K562 (cell line): ENCODE measurements around the gene P2RX2. TPM values are rescaled to one million over a fixed set of nuclear protein-coding genes. Genes with fewer than 3 reads are reported as not detected.

Experiments used
- ATAC-seq: fragments of 200-7000 bp; cut with Tn5 transposase; 3 replicates; pipeline ENCODE4 v1.9.1; 2020; ENCODE audit warnings: moderate library complexity
- BruUV-seq: library from RNA; stranded (reverse); fragments of 400-500 nt; replicated peaks from 2 replicates; lab custom pipeline; 2021; lab: Mats Ljungman, UMichigan
- CTCF ChIA-PET: fragments of 300-600 bp; formaldehyde crosslinking; extraction: SDS; loops from one replicate; lab custom pipeline; 2021; ENCODE audit warnings: low intra/inter-chr PET ratio; lab: Yijun Ruan, JAX
- POLR2A ChIA-PET: fragments of 300-600, 350-650 bp; sonication (Branson Sonifier 250); formaldehyde crosslinking; extraction: SDS; loops from one replicate; lab custom pipeline; 2021; ENCODE audit warnings: antibody characterized with exemption, inconsistent platforms; lab: Yijun Ruan, JAX
- DNase-seq, 4 experiments: peaks; one replicate each; pipeline versions ENCODE4 v3.0.0 to v3.0.0-alpha.2; 2011 to 2018; ENCODE audit warnings: low spot score in 3 of 4, mixed read lengths in 3 of 4; ENCODE audit errors: extremely low read depth in 1 of 4
- FAIRE-seq: peaks from 2 replicates; lab custom pipeline; 2011; peaks lifted over from hg19 to GRCh38; lab: Jason Lieb, UNC
- H2AFZ ChIP-seq: 2 replicates; pipeline ENCODE4 v1.6.0; 2011; ENCODE audit warnings: low read depth, low read length, control low read depth, inconsistent platforms
- H3K27ac ChIP-seq: fragments of 200-600 bp; 3 replicates; pipeline ENCODE4 v1.8.0; 2011; ENCODE audit warnings: low read depth, mild to moderate bottlenecking, control low read depth, inconsistent platforms, low read length, moderate library complexity, mixed read lengths; ENCODE audit errors: extremely low read depth
- H3K27me3 ChIP-seq, 2 experiments: fragments of 300-600 bp in 1 of 2; 2 replicates in 1 of 2; 3 replicates in 1 of 2; pipeline versions ENCODE4 v1.6.0 to v1.8.0; 2011; ENCODE audit warnings: inconsistent platforms in 2 of 2, low read length in 2 of 2, mild to moderate bottlenecking in 1 of 2, mixed read lengths in 1 of 2, moderate library complexity in 1 of 2; ENCODE audit not compliant: control insufficient read depth in 2 of 2, insufficient read depth in 2 of 2
- H3K36me3 ChIP-seq: fragments of 300-600 bp; 3 replicates; pipeline ENCODE4 v1.8.0; 2011; ENCODE audit warnings: mild to moderate bottlenecking, low read length, inconsistent platforms; ENCODE audit not compliant: control insufficient read depth, insufficient read depth
- H3K4me1 ChIP-seq, 2 experiments: fragments of 200-600 bp in 1 of 2; replicated peaks in 1 of 2; 2 replicates in 1 of 2; 3 replicates in 1 of 2; pipeline versions ENCODE4 v1.5.1 to v1.8.0; 2011; ENCODE audit warnings: inconsistent platforms in 2 of 2, low read length in 2 of 2, mild to moderate bottlenecking in 1 of 2, mixed read lengths in 1 of 2, moderate library complexity in 1 of 2; ENCODE audit not compliant: control insufficient read depth in 2 of 2, insufficient read depth in 2 of 2
- H3K4me2 ChIP-seq: 2 replicates; pipeline ENCODE4 v1.6.1; 2011; ENCODE audit warnings: low read length, control low read depth, inconsistent platforms, mixed read lengths; ENCODE audit not compliant: insufficient read depth
- H3K4me3 ChIP-seq: fragments of 200-600 bp; sonication (generic), shearing (Covaris generic); 2 replicates; pipeline ENCODE4 v1.5.1; 2016; ENCODE audit warnings: control low read depth, inconsistent platforms
- H3K79me2 ChIP-seq: fragments of 200-600 bp; 3 replicates; pipeline ENCODE4 v1.8.0; 2011; ENCODE audit warnings: low read length, inconsistent platforms; ENCODE audit not compliant: control insufficient read depth, insufficient read depth
- H3K9ac ChIP-seq, 2 experiments: 2 replicates each; pipeline versions ENCODE4 v1.6.0 to v1.6.1; 2011; ENCODE audit warnings: low read depth in 2 of 2, low read length in 2 of 2, control low read depth in 1 of 2, inconsistent platforms in 1 of 2, mild to moderate bottlenecking in 1 of 2, mixed read lengths in 1 of 2; ENCODE audit not compliant: insufficient read depth in 1 of 2
- H3K9me1 ChIP-seq: one replicate; pipeline ENCODE4 v1.6.0; 2011; ENCODE audit warnings: inconsistent platforms, mild to moderate bottlenecking, low read length, moderate library complexity; ENCODE audit not compliant: control insufficient read depth, insufficient read depth
- H3K9me3 ChIP-seq: replicated peaks from 2 replicates; pipeline ENCODE4 v1.5.1; 2011; ENCODE audit warnings: low read depth, low read length, inconsistent platforms; ENCODE audit not compliant: control insufficient read depth, insufficient read depth
- H4K20me1 ChIP-seq: replicated peaks from 2 replicates; pipeline ENCODE4 v1.6.1; 2011; ENCODE audit warnings: low read length, inconsistent platforms, mixed read lengths; ENCODE audit not compliant: control insufficient read depth, insufficient read depth
- CREB1 ChIP-seq, 2 experiments: sonication (generic) in 1 of 2; formaldehyde crosslinking in 1 of 2; IDR thresholded peaks; 2 replicates each; pipeline versions ENCODE4 v1.6.1 to v1.8.0; 2012 to 2022; ENCODE audit warnings: inconsistent platforms in 1 of 2, mild to moderate bottlenecking in 1 of 2, missing genetic modification reagents in 1 of 2, moderate library complexity in 1 of 2
- ERF ChIP-seq: fragments of 450-650 bp; formaldehyde crosslinking; IDR thresholded peaks from 2 replicates; pipeline ENCODE4 v1.4.0; 2020; ENCODE audit warnings: mild to moderate bottlenecking, mixed read lengths
- GATAD2B ChIP-seq: fragments of 450-650 bp; IDR thresholded peaks from 2 replicates; pipeline ENCODE4 v1.6.1; 2017; ENCODE audit warnings: mild to moderate bottlenecking, borderline replicate concordance
- HIVEP1 ChIP-seq: fragments of 250-450 bp; sonication (Bioruptor Pico); IDR thresholded peaks from 2 replicates; pipeline ENCODE4 v1.4.0; 2020; ENCODE audit warnings: mild to moderate bottlenecking
- RBFOX2 ChIP-seq: fragments of 200-400 bp; formaldehyde crosslinking; IDR thresholded peaks from 2 replicates; pipeline ENCODE4 v1.6.1; 2017; ENCODE audit warnings: low read depth, mild to moderate bottlenecking, low read length, moderate library complexity
- RUNX1 ChIP-seq: sonication (generic); IDR thresholded peaks from 2 replicates; pipeline ENCODE4 v1.6.1; 2016; ENCODE audit warnings: antibody characterized with exemption, low read depth
- SNAPC5 ChIP-seq: fragments of 250-450 bp; sonication (Bioruptor Pico); IDR thresholded peaks from 2 replicates; pipeline ENCODE4 v1.8.0; 2021; ENCODE audit warnings: moderate library complexity, mild to moderate bottlenecking, inconsistent platforms
- TRIM28 ChIP-seq: fragments of 450-650 bp; IDR thresholded peaks from 2 replicates; pipeline ENCODE4 v1.6.1; 2017
- ZNF263 ChIP-seq: sonication (generic); formaldehyde crosslinking; IDR thresholded peaks from 2 replicates; pipeline ENCODE4 v1.8.0; 2022; ENCODE audit warnings: mild to moderate bottlenecking, missing genetic modification reagents, borderline replicate concordance
- ZNF57 ChIP-seq: fragments of 450-650 bp; formaldehyde crosslinking; IDR thresholded peaks from 2 replicates; pipeline ENCODE4 v1.4.0; 2020; ENCODE audit warnings: mild to moderate bottlenecking, moderate library complexity
- WGBS: fragments of 100-300 bp; shearing (Covaris generic); methylation state at CpG from one replicate; pipeline ENCODE4 v1.1.6; 2016; ENCODE audit warnings: low coverage, mixed read lengths; ENCODE audit not compliant: insufficient coverage; ENCODE audit errors: missing lambda C conversion rate; 5-methylcytosine and 5-hydroxymethylcytosine counted together
- in situ Hi-C: fragments of 300-500 bp; cut with MboI; formaldehyde crosslinking; loops from 4 replicates; pipeline ENCODE4 v1.15.0; 2018; ENCODE audit warnings: inconsistent platforms, mixed read lengths
- intact Hi-C: fragments of 100-400 bp; cut with micrococcal nuclease; formaldehyde crosslinking; loops from 2 replicates; pipeline ENCODE4 v1.14.2; 2022
- polyA plus RNA-seq, 8 experiments: library from polyadenylated mRNA; depleted of rRNA in 4 of 8; stranded (reverse) in 5 of 8; unstranded in 3 of 8; fragments of >200 nt; fragmentation: Nextera tagmentation in 2 of 8; fragmentation: Illumina TruSeq in 1 of 8; extraction: Ambion mirVana in 2 of 8; extraction: Trizol in 1 of 8; gene quantifications; 2 replicates each; pipeline versions ENCODE4 v1.2.1 to v1.2.3, GENCODE V29; 2011 to 2014; ENCODE audit warnings: inconsistent platforms in 1 of 8, missing spikeins in 1 of 8
- total RNA-seq, 7 experiments: library from RNA; depleted of rRNA in 6 of 7; stranded (reverse); fragments of >200 nt in 6 of 7; fragmentation: Illumina TruSeq in 2 of 7; extraction: Trizol in 2 of 7; gene quantifications; 2 replicates each; pipeline versions ENCODE4 v1.2.1 to v1.2.3, GENCODE V29; 2011 to 2021; ENCODE audit warnings: low replicate concordance in 1 of 7
- TF ChIP-seq, protein P1 (sequence below): fragments of 250-450 bp; sonication (Bioruptor Pico); IDR thresholded peaks from 2 replicates; pipeline ENCODE4 v1.6.1; 2021; ENCODE audit warnings: mild to moderate bottlenecking

P2RX2 gene
- total and polyA plus RNA-seq, 9 of the 15 experiments (the other 6 are each of a cell fraction or from before 2014, with no cell fraction given), result not detected

- POLR2A ChIA-PET, result no interaction called here
- Histone ChIP-seq H2AFZ (no peak overlapping the region), H3K27me3 (peaks cover 30 to 50% of the 10 kb centered on the region in 2 experiments), H3K36me3 (no peaks in the 10 kb centered on the region), H3K9ac (no peak overlapping the region)
- in situ Hi-C loops, result no loop called here
- BruUV-seq, result no TSS peak
- no peak for TF ChIP-seq SNAPC5 (CRISPR knock-in tag)
- no peak for TF ChIP-seq CREB1 (IDR thresholded peaks at IDR 0.05)
- TF ChIP-seq CREB1 (CRISPR knock-in tag; IDR thresholded peaks at IDR 0.05), result no peak
- TF ChIP-seq TRIM28, result no peak
- TF ChIP-seq, protein P1, sequence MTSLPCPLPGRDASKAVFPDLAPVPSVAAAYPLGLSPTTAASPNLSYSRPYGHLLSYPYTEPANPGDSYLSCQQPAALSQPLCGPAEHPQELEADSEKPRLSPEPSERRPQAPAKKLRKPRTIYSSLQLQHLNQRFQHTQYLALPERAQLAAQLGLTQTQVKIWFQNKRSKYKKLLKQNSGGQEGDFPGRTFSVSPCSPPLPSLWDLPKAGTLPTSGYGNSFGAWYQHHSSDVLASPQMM (CRISPR knock-in tag), result no peak
- no peak for TF ChIP-seq ZNF263 (CRISPR knock-in tag)
- TF ChIP-seq RUNX1, result no peak
- no peak for TF ChIP-seq HIVEP1 (CRISPR knock-in tag)
- TF ChIP-seq ERF (CRISPR knock-in tag), result no peak
- no peak for TF ChIP-seq GATAD2B
- no peak for TF ChIP-seq ZNF57 (CRISPR knock-in tag)
- no peak for TF ChIP-seq RBFOX2
- TF ChIP-seq, all 486 proteins: peak for 0
- H3K4me2 ChIP-seq, result no peak overlapping the region
- H3K4me3 ChIP-seq, result no peak overlapping the region
- intact Hi-C loops, result no loop called here
- peaks cover 6% of the 10 kb centered on the region for H3K9me3 ChIP-seq
- ATAC-seq (no peak), DNase-seq (no peak), FAIRE-seq (no peak)
- CTCF ChIA-PET, result no interaction called here
- WGBS, result 1% methylated on average over 9 of the region's 10 CpGs
- peaks cover 0 to 20% of the 10 kb centered on the region in 2 experiments; a peak in 3 of 5 replicates for H3K4me1 ChIP-seq
- H3K27ac ChIP-seq, result no peak overlapping the region
- no peaks in the 10 kb centered on the region; the same call in 1 of the 2 replicates for H4K20me1 ChIP-seq
- no peaks in the 10 kb centered on the region for H3K79me2 ChIP-seq
- H3K9me1 ChIP-seq, result no peaks in the 10 kb centered on the region
These were observed 7.0 kb upstream of the P2RX2 start for GRCh38 chr12:132611620-132612019.
